CD4-positive, CD25-positive, alpha-beta regulatory T cell (primary cell): ENCODE results near the gene ATXN1. TPM values are rescaled to one million over a fixed set of nuclear protein-coding genes. Genes with fewer than 3 reads are reported as not detected.

ENCODE experiments used
- ATAC-seq, 2 donors: fragments of 150-1000 bp; cut with Tn5 transposase; one replicate each; pipeline ENCODE4 v1.10.0; 2021; ENCODE audit warnings: low read depth in 2 of 2, moderate number of reproducible peaks in 2 of 2, moderate library complexity in 1 of 2
- DNase-seq, 3 donors: peaks; one replicate each; pipeline versions ENCODE4 v3.0.0 to v3.0.0-alpha.2; 2012 to 2022; ENCODE audit warnings: mixed read lengths in 1 of 3
- H3K27ac ChIP-seq: one replicate; pipeline ENCODE4 v1.7.0; 2013; ENCODE audit warnings: mild to moderate bottlenecking, low read length; ENCODE audit not compliant: insufficient read depth, poor library complexity, severe bottlenecking
- H3K27me3 ChIP-seq: one replicate; pipeline ENCODE4 v1.7.0; 2013; ENCODE audit warnings: low read length; ENCODE audit not compliant: control insufficient read depth, insufficient read depth
- H3K36me3 ChIP-seq: one replicate; pipeline ENCODE4 v1.7.0; 2013; ENCODE audit warnings: mild to moderate bottlenecking, low read length, moderate library complexity; ENCODE audit not compliant: control insufficient read depth, insufficient read depth
- H3K4me1 ChIP-seq: 2 replicates; pipeline ENCODE4 v1.7.0; 2013; ENCODE audit warnings: mild to moderate bottlenecking, low read length; ENCODE audit not compliant: insufficient read depth, control insufficient read depth, poor library complexity, severe bottlenecking
- H3K4me3 ChIP-seq: one replicate; pipeline ENCODE4 v1.7.0; 2013; ENCODE audit warnings: low read depth, mild to moderate bottlenecking, low read length, moderate library complexity
- H3K9me3 ChIP-seq, 2 experiments: 1 replicate in 1 of 2; 2 replicates in 1 of 2; pipeline ENCODE4 v1.7.0; 2013; ENCODE audit warnings: low read length in 2 of 2, mild to moderate bottlenecking in 1 of 2, moderate library complexity in 1 of 2; ENCODE audit not compliant: control insufficient read depth in 2 of 2
- H3K27ac Mint-ChIP-seq, 3 donors: one replicate each; pipeline ENCODE4 v1.8.0; 2020 to 2022; ENCODE audit warnings: mild to moderate bottlenecking in 3 of 3, mixed read lengths in 3 of 3, moderate library complexity in 2 of 3
- H3K27me3 Mint-ChIP-seq: one replicate; pipeline ENCODE4 v1.8.0; 2022; ENCODE audit warnings: mild to moderate bottlenecking, mixed read lengths
- H3K36me3 Mint-ChIP-seq: one replicate; pipeline ENCODE4 v1.8.0; 2020; ENCODE audit warnings: mixed read lengths
- H3K4me1 Mint-ChIP-seq, 4 donors: one replicate each; pipeline ENCODE4 v1.8.0; 2020 to 2022; ENCODE audit warnings: mixed read lengths in 4 of 4, mild to moderate bottlenecking in 1 of 4
- H3K4me3 Mint-ChIP-seq, 4 donors: one replicate each; pipeline ENCODE4 v1.8.0; 2020 to 2022; ENCODE audit warnings: mild to moderate bottlenecking in 4 of 4, mixed read lengths in 4 of 4, moderate library complexity in 3 of 4
- H3K9me3 Mint-ChIP-seq, 7 donors: one replicate each; pipeline ENCODE4 v1.8.0; 2020 to 2022; ENCODE audit warnings: mixed read lengths in 7 of 7, mild to moderate bottlenecking in 3 of 7, moderate library complexity in 2 of 7
- polyA plus RNA-seq, 4 donors: library from polyadenylated mRNA; unstranded; fragments of 300-500 nt; fragmentation: Illumina TruSeq; gene quantifications; one replicate each; pipeline ENCODE4 v1.2.3, GENCODE V29; 2021
- total RNA-seq: library from RNA; stranded (reverse); gene quantifications from one replicate; pipeline ENCODE4 v1.2.3, GENCODE V29; 2022

Gene ATXN1
- total and polyA plus RNA-seq, 5 donors from 2014 or later: 15.8 to 191 (median 19.2) TPM

- Histone ChIP-seq H3K36me3 (peaks cover 2% of the 10 kb centered on the region), H3K9me3 (no peaks in the 10 kb centered on the region), H3K4me3 (no peak overlapping the region), H3K4me1 (no peaks in the 10 kb centered on the region), H3K27ac (no peak overlapping the region), H3K27me3 (no peaks in the 10 kb centered on the region)
- Mint-ChIP-seq H3K9me3 (peaks cover 0 to 3% (median 0%) of the 10 kb centered on the region in 7 donors), H3K27me3 (no peaks in the 10 kb centered on the region), H3K4me3 (no peak overlapping the region), H3K4me1 (peaks cover 35 to 50% (median 38%) of the 10 kb centered on the region in 4 donors), H3K36me3 (peaks cover 12% of the 10 kb centered on the region), H3K27ac (peak overlapping the region in 2 of 3 donors; percentile 55 to 84)
- DNase-seq (no peak), ATAC-seq (no peak)
Measured at GRCh38 chr6:16446273-16446672, 315.0 kb downstream of the ATXN1 start.

DNA sequence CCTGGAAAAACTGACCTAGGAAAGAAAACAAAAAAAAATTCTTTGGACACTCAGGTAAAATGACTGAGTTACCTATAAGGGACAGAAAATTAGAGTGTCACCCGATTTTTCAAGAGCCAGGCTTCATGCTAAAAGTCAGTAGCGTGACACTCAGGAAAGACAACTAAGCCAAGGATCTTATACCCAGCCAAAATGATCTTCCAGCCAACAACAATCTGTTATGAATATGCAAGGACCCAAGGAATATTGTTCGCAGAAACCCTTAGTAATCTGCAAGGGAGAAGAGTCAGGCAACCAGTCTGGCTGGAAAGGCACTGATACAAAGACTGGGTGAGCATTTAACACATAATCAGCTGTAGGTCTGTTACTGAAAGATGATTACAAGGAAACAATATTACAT lies 319.2 kb downstream of the ATXN1 start:
- no peaks in the 10 kb centered on the region for H3K27me3 ChIP-seq
- DNase-seq (no peak), ATAC-seq (no peak)
- no peak overlapping the region for H3K4me3 ChIP-seq
- Mint-ChIP-seq H3K9me3 (no peaks in the 10 kb centered on the region), H3K27me3 (no peaks in the 10 kb centered on the region), H3K4me3 (no peak overlapping the region), H3K36me3 (peaks cover 8% of the 10 kb centered on the region), H3K4me1 (peaks cover 48 to 67% (median 54%) of the 10 kb centered on the region in 4 donors), H3K27ac (no peak overlapping the region)
- no peak overlapping the region for H3K27ac ChIP-seq
- no peaks in the 10 kb centered on the region for H3K9me3 ChIP-seq
- H3K36me3 ChIP-seq: peaks cover 2% of the 10 kb centered on the region
- peaks cover 30% of the 10 kb centered on the region for H3K4me1 ChIP-seq

- Mint-ChIP-seq H3K27ac (peak overlapping the region; percentile 16 to 85 (median 67)), H3K4me3 (no peak overlapping the region)
- ATAC-seq: no peak
Measured at GRCh38 chr6:16441262-16441661, 320.0 kb downstream of the ATXN1 start.

DNA sequence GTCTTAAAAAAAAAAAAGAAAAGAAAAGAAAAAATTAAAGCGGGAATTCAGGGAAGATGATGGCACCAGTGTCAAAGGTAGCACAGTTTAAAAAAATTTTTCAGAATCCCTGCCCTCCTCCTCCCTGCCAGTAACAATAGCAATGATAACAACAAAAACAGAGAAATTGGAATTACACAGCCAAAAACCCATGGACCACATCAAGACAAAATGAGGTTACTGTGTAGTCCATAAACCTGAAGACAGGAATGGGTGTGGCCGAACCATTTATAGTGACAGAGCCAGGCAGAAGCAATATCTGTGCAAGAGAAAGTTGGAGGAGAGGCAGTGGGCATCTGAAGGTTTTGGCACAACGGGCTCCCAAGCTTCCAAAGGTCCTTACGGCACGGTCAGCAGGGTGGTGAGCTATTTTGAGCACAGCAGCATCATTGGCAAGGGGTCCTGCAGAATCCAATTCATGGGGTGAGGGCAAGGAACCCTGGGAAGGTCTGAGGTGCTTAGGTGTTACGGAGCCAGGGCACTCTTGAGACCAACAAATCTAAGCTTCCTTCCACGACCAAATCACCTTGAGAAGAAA lies 320.5 kb downstream of the ATXN1 start:
- H3K9me3 Mint-ChIP-seq: no peaks in the 10 kb centered on the region
- Histone ChIP-seq H3K9me3 (no peaks in the 10 kb centered on the region), H3K4me3 (no peak overlapping the region), H3K27ac (no peak overlapping the region), H3K36me3 (peaks cover 2% of the 10 kb centered on the region), H3K27me3 (no peaks in the 10 kb centered on the region), H3K4me1 (peaks cover 43% of the 10 kb centered on the region)
- peaks cover 10% of the 10 kb centered on the region for H3K36me3 Mint-ChIP-seq
- H3K4me3 Mint-ChIP-seq: peak overlapping the region in 2 of 4 donors; percentile 27 to 59
- H3K4me1 Mint-ChIP-seq: peaks cover 43 to 71% (median 56%) of the 10 kb centered on the region in 4 donors
- no peaks in the 10 kb centered on the region for H3K27me3 Mint-ChIP-seq
- DNase-seq: peak in 1 of 3 donors; percentile 27
- peak overlapping the region; percentile 67 to 85 (median 84) for H3K27ac Mint-ChIP-seq
- ATAC-seq: no peak

More at GRCh38 chr6:16441262-16441661, 320.0 kb downstream of the ATXN1 start:
- peaks cover 2% of the 10 kb centered on the region for H3K36me3 ChIP-seq
- no peak overlapping the region for H3K4me3 ChIP-seq
- Mint-ChIP-seq H3K4me1 (peaks cover 44 to 68% (median 54%) of the 10 kb centered on the region in 4 donors), H3K36me3 (peaks cover 12% of the 10 kb centered on the region), H3K27me3 (no peaks in the 10 kb centered on the region), H3K9me3 (no peaks in the 10 kb centered on the region)
- H3K4me1 ChIP-seq: peaks cover 37% of the 10 kb centered on the region
- H3K27ac ChIP-seq: no peak overlapping the region
- DNase-seq: no peak
- no peaks in the 10 kb centered on the region for H3K27me3 ChIP-seq
- H3K9me3 ChIP-seq: no peaks in the 10 kb centered on the region

- H3K4me3 Mint-ChIP-seq: peak overlapping the region; percentile 44 to 84 (median 70)
- Histone ChIP-seq H3K27me3 (no peaks in the 10 kb centered on the region), H3K4me1 (peaks cover 58% of the 10 kb centered on the region), H3K4me3 (peak overlapping the region; percentile 90), H3K27ac (peak overlapping the region; percentile 82), H3K36me3 (peaks cover 2% of the 10 kb centered on the region), H3K9me3 (no peaks in the 10 kb centered on the region)
- peaks cover 0 to 3% (median 0%) of the 10 kb centered on the region in 7 donors for H3K9me3 Mint-ChIP-seq
- no peaks in the 10 kb centered on the region for H3K27me3 Mint-ChIP-seq
- H3K27ac Mint-ChIP-seq: peak overlapping the region; percentile 89 to 95 (median 92)
- peaks cover 46 to 84% (median 66%) of the 10 kb centered on the region in 4 donors for H3K4me1 Mint-ChIP-seq
- ATAC-seq (no peak), DNase-seq (peak in 2 of 3 donors; percentile 28 to 59)
- peaks cover 7% of the 10 kb centered on the region for H3K36me3 Mint-ChIP-seq
Measured at GRCh38 chr6:16438718-16439591, 322.3 kb downstream of the ATXN1 start.

- ATAC-seq (peak; percentile 59 to 67), DNase-seq (peak in 2 of 3 donors; percentile 7 to 69)
- H3K4me3 ChIP-seq: peak overlapping the region; percentile 90
- no peaks in the 10 kb centered on the region for H3K27me3 ChIP-seq
- peak overlapping the region; percentile 76 to 94 (median 92) for H3K27ac Mint-ChIP-seq
- peak overlapping the region; percentile 84 to 89 (median 86) for H3K4me3 Mint-ChIP-seq
- peaks cover 68% of the 10 kb centered on the region for H3K4me1 ChIP-seq
- peaks cover 7% of the 10 kb centered on the region for H3K36me3 Mint-ChIP-seq
- peaks cover 2% of the 10 kb centered on the region for H3K36me3 ChIP-seq
- peak overlapping the region; percentile 82 for H3K27ac ChIP-seq
- H3K27me3 Mint-ChIP-seq: no peaks in the 10 kb centered on the region
- peaks cover 52 to 85% (median 72%) of the 10 kb centered on the region in 4 donors for H3K4me1 Mint-ChIP-seq
- H3K9me3 ChIP-seq: no peaks in the 10 kb centered on the region
- peaks cover 0 to 3% (median 0%) of the 10 kb centered on the region in 7 donors for H3K9me3 Mint-ChIP-seq
Measured at GRCh38 chr6:16437984-16438383, 323.3 kb downstream of the ATXN1 start.

DNA sequence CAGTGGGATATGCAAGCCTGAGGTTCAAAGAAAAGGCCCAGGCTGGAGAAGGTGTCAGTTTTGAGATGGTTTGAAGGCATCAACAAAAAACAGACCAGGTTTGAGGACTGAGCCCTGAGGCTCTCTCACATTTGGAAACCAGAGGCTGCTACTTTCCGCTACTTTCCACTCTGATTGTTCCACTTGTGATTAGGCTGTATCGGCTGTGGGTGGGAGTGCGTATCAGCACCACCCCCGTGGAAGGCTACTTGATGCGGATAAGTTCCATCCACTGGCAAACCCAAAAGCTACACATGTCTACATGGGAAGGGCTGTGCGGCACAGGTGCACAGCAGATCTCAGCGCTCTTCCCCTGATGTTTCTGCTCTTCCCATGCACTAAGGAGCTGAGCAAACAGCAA lies 324.2 kb downstream of the ATXN1 start:
- Mint-ChIP-seq H3K4me1 (peaks cover 52 to 87% (median 73%) of the 10 kb centered on the region in 4 donors), H3K36me3 (peaks cover 7% of the 10 kb centered on the region), H3K27me3 (no peaks in the 10 kb centered on the region), H3K27ac (peak overlapping the region; percentile 92 to 98 (median 94)), H3K9me3 (peaks cover 0 to 3% (median 0%) of the 10 kb centered on the region in 7 donors), H3K4me3 (peak overlapping the region; percentile 84 to 89 (median 86))
- H3K36me3 ChIP-seq: peaks cover 2% of the 10 kb centered on the region
- no peaks in the 10 kb centered on the region for H3K9me3 ChIP-seq
- peak overlapping the region; percentile 90 for H3K4me3 ChIP-seq
- no peaks in the 10 kb centered on the region for H3K27me3 ChIP-seq
- peaks cover 76% of the 10 kb centered on the region for H3K4me1 ChIP-seq
- peak overlapping the region; percentile 82 for H3K27ac ChIP-seq
- ATAC-seq (no peak), DNase-seq (peak in 1 of 3 donors; percentile 41)
